NCI-H345 treated with DMSO at 0.1 percent for 48 hours (cell line): ENCODE results near the gene MFN2.

Experiments used
- DNase-seq: peaks from one replicate; lab custom pipeline; 2025; ENCODE audit not compliant: unreplicated experiment; lab: John Stamatoyannopoulos, UW

The MFN2 gene

DNA sequence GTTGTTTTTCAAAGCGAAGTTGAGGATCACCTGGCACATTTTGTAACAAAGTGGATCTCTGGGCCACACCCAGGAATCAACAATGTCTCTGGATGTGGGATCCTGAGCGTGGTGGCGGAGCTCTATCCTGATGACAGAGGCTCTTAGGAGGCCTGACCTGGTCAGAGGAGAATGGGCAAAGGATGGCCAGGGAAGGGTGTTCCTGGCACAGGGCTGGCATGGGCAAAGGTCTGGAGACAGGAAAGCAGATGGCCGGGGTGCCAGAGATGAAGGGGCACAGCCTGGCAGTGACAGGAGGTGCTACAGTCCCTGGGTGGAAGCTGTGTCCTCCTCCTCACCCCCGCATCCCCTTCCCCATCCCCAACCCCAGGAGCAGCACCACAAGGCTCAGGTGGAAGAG lies 20.0 kb upstream of the MFN2 start:
- no peak for DNase-seq

DNA sequence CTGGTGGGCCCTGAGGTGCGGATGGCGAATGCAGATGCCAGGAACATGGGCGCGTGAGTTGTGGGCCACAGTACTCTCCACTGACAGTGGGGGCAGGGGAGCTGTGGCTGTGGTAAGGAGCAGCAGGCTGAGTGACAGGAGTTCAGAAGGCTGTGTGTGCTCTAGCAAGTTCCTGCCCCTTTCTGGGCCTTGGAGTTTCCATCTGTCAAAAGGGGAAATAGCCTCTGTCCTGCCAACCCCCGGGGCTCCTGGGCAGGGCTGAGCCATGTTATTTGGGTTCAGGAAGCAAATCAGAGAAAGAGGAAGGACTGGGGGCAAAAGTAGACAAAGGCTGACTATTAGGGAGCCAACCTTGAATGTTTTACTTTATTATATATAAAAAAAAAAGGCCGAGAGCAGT lies 19.5 kb upstream of the MFN2 start:
- no peak for DNase-seq

DNA sequence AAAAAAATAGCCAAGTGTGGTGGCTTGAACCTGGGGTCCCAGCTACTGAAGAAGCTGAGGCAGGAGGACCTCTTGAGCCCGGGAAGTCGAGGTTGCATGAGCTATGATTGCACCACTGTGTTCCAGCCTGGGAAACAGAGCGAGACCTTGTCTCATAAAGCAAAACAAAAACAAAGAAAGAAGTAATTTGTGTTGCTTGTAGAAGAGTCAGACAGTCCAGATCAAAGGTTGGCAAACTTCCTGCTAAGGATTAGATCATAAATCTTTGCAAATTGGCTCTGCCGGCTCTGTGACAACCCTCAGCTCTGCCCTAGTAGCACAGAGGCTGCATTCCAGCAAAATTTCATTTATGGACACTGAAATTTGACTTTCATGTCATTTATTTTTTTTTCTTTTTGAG lies 19.0 kb upstream of the MFN2 start:
- no peak for DNase-seq

DNA sequence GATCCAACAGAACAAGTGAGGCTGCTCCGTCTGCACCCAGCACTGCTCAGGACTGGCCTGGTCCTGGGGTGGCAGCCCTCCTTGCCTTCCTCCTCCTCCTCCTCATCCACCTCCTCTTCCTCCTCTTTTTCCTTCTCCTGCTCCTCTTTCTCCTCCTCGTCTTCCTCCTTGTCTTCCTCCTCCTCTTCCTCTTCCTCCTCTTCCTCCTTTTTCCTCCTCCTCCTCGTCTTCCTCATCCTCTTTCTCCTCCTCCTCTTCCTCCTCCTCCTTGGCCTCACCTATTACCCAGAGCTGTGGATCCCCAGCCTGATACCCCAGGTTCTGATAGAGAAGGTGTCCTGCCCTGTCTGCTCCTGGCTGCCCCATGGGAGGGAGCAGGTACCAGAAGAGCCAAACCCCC lies 16.6 kb upstream of the MFN2 start:
- DNase-seq, result no peak

DNA sequence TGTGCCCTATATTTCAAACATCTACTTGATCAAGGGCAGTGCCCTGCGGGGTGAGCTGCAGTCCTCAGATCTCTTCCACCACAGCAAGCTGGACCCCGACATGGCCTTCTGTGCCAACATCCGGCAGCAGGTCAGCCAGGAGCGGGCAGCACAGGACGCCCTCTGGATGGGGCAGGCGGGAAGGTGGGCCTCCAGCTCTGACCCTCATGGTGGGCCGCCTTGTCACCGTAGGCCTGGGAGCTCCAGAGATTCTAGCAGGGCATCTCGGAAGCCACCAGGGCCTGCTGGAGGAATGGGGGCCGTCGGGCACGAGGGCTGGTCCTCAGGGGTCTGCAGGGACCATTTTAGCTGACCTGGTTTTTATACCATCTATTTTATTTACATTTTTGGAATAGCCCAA lies 15.6 kb upstream of the MFN2 start:
- DNase-seq, result no peak

DNA sequence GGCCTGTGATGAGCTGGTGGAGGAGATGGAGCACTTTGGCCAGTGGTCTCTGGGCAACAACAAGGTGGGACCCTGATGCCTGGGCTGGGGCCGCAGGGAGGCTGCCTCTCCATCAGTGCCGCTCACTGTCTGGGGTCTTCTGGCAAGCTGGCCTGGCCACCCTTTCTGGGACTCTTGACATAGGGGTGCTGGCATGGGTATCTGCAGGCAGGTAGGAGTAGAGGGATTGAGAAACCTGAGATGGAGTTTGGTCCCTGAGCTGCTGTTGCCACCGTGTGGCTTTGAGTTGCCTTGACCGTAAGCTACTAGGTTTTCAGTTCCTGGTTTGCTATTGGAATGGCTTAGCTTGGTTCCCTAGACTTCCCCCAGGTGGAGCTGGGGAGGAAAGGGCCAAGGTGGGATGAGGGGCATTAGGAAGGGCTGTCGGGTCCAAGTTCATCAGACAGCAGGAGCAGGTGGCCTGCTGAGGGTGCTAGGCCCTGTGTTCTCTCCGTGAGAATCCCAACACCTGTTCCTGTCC lies 13.2 kb upstream of the MFN2 start:
- DNase-seq, result peak; percentile 20

DNA sequence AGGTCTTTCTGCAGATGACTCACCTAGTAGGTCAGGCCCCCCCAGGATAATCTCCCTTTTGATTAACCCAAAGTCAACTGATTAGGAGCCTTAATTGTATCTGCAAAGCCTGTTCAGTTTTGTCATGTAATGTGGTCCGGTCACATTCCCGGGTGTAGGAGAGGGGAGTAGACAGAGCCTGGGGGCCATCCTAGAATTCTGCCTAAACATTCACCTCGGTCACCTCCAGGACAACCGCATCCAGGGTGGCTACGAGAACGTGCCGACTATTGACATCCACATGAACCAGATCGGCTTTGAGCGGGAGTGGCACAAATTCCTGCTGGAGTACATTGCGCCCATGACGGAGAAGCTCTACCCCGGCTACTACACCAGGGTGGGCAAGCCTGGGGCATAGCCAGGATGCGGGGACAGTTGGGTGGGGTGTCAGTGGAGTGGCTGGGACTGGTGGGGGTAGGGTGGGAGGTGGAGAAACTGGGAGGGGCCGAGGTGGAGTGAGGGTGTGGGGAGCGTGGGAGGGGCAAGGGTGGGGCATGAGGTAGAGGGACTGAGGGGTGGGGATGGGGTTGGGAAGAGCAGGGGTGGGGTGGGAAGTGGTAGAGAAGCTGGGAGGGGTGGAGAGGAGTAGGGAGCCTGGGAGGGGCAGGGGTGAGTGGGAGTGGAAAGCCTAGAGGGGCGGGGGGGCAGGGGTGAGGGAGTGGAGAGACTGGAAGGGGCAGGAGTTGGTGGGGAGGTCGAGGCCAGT lies 9.6 kb upstream of the MFN2 start:
- no peak for DNase-seq

DNA sequence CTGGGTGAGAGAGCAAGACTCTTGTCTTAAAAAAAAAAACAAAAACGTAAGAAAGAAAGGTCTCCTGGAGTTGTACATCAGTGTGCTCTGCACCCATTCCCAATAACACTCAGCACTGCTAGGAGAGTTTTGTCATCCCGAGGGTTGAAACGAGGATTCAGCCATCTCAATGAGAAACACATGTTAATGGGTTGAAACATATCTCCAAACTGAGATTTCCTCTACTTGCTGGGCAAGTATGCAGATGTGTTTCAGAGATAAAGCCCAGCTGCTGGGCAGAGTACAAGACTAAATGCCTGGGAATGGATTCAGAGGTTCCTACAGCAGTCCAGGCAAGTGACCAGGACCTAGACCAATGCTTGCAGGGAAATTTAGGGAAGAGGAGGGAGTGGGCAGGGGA lies 2.6 kb upstream of the MFN2 start:
- DNase-seq, result no peak

DNA sequence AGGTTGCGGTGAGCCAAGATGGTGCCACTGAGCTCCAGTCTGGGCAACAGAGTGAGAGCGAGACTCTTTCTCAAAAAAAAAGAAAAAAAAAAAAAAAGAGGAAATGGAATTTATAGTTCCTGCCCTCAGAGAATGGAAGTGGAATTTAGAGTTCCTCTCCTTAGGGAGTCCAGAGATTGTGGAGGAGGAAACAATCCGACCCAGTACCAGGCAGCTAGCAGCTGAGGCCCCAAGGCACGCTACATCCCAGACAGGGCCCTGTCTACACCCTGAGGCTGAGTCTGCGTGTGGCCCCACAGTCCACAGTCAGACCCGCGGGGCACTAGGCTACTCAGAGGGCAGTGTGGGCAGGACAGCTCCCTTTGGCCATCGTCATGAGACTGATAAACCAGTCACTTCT lies 1.9 kb upstream of the MFN2 start:
- no peak for DNase-seq

DNA sequence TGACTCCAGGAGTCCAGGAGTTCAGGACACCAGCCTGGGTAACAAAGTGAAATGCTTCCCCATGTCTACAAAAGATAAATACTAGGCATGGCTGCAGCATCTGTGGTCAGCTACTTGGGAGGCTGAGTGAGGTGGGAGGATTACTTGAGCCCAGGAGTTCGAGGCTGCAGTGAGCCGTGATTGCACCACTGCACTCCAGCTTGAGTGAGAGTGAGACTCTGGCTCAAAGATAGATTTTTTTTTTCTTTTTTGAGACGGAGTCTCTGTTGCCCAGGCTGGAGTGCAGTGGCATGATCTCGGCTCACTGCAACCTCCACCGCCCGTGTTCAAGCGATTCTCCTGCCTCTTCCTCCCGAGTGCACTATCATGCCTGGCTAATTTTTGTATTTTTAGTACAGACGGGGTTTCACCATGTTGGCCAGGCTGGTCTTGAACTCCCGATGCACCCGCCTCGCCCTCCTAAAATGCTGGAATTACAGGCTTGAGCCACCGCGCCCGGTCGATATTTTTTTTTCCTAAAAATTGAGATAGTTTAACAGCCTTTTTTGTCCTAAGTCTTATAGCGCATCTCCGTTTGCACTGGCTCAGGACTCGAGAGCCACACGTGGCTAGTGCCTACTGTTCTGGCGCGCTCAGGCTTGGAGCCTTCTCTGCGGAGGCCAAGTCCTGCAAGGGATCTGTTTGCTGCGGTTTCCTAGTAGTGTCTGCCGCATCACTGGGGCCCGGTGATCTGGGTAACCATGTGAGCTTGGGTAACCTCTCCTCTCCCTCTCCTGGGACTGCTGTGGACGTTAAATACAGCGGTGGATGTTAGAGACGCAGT lies 1.0 kb upstream of the MFN2 start:
- no peak for DNase-seq

DNA sequence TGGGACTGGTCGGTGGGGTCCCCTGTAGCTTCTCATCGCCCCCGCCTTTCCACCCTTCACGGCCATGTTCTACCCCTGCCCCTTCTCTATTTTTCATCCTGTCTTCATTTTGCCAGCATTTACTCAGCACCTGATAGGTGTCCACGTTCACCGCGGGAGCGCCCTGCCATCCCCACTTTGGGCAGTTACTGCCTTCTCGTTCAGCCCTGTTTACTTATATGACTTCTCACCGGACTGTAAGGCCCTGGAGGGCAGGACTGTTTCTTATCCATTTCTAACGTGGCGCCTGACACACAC lies 380 bp downstream of the MFN2 start:
- DNase-seq, result no peak

DNA sequence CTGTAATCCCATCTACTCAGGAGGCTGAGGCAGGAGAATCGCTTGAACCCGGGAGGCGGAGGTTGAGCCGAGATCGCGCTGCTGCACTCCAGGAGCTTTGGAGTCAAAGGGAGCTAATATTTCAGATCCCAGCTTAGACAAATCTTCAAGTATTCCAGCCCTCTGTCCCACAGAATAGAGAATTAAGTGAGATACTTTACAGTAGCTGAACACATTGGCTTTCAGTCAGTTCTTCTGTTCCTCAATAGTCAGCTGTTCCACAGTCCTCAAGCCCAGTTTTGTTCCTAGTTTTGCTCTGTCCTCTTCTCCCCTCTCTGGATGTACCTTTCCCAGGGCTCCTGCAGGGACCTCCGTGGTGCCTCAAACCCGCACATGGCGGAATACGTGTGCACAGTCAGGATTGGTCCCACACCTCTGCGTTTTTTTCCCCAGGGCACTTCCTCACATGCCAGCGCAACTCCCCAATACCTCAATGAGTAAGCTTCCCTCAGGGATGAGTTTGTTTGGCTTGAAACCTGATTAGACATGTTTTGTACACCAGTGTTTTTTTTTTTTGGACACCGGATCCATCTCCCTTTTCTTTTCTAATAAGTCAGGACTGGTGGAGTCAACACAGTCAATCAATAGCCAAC lies 1.2 kb downstream of the MFN2 start:
- no peak for DNase-seq

DNA sequence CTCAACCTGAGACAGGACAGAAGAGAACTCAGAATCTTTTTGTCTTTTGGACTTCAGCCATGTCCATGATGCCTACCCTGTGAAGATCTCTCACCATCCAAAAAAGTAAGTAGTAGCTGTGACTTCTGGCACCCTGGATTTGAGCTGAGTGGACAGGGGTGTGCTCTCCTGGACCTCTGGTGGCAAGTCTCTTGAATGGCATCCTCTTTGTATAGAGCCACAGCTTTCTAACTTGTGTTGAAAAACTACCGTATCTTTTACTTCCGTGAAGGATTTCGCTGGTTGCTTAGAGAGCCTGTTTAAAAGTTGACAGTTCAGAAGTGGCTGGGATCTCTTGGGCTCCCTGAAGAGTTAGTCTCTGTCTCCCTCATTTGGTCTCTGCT lies 1.8 kb downstream of the MFN2 start:
- no peak for DNase-seq

DNA sequence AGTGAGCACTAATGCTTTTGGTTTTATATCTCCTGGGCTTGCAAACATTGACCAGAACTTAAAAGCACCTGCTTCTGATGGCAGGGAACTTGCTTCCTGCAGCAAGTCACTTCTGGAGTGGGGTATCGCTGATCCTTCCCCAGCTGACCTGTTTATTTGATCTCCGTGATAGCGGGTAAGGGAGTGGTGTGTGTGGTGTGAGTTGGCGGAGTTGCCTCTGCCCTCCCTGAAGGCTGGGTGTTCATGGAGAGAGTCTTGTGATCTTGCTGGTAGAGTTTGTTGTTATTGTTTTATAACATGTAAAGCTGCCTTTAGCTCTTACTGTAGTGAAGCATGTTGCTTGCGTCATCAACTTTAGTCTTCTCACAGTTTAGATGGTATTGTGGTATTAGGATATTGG lies 3.9 kb downstream of the MFN2 start:
- no peak for DNase-seq

DNA sequence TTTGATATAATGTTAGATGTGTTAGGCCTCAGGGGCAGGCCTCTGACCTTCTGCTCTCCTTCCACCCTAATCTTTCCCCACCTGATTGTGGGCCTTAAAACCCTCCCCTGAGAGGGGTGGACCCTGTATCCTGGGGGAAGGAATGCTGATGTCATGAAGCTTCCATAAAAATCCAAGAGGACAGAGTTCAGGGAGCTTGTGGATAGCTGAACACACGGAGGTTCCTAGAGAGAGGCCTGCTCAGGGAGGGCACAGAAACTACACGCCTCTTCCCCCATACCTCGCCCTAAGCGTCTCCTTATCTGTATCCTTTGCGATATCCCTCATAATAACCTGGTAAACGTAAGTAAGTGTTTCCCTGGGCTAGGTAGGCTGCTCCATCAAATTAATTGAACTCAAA lies 4.3 kb downstream of the MFN2 start:
- DNase-seq, result no peak

DNA sequence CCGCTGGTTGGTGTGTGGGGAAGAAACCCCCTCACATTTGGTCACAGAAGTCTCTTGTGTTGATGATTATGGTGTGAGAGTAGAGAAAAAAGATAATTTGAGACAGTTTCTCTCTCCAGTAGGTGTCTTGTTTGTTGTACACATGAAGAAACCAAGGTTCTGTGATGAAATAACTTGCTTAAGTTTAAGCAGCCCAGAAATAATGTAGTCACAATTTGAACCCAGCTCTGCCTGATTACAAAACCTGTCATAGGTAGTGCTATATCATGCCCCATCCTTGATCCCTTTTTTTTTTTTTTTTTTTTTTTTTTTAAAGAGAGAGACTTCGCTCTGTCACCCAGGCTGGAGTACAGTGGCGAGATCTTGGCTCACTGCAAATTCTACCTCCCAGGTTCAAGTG lies 4.9 kb downstream of the MFN2 start:
- DNase-seq, result no peak

DNA sequence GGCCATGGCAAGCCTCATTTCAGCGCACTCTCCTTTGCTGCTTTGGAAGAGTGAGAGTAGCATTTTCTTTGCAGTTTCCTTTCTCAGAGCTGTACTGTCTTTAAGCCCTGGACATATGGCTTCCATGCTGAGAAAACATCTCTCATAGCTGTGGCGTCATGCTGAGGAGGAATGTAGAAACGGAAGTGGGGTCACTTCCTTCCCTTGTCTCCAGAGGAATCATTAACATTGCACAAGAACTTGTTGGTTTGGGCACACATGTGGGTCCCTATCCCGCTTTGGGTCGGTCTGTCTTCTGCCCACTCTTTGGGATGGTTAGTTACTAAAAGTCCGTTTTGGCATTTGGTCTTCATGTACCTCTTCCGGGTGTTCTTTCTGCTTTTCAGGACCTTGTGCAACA lies 5.6 kb downstream of the MFN2 start:
- no peak for DNase-seq

DNA sequence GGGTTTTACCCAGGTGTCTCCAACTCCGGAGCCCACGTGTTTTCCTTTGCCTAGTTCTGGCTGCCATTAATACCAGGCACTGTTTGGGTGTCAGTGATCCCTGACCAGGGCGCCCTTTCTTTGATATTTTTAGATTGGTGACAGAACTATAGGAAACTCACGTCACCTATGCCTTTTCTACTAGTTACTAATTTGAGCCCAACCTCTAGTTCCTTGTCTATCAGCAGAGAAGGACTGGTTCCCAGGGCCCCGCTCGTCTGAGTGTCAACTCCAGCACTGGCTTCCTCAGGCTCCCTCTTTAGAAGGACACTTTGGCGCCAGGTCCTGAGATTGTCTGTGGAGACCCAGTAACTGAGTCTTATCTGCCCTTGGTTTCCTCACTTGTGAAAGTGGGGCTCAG lies 9.4 kb downstream of the MFN2 start:
- no peak for DNase-seq

DNA sequence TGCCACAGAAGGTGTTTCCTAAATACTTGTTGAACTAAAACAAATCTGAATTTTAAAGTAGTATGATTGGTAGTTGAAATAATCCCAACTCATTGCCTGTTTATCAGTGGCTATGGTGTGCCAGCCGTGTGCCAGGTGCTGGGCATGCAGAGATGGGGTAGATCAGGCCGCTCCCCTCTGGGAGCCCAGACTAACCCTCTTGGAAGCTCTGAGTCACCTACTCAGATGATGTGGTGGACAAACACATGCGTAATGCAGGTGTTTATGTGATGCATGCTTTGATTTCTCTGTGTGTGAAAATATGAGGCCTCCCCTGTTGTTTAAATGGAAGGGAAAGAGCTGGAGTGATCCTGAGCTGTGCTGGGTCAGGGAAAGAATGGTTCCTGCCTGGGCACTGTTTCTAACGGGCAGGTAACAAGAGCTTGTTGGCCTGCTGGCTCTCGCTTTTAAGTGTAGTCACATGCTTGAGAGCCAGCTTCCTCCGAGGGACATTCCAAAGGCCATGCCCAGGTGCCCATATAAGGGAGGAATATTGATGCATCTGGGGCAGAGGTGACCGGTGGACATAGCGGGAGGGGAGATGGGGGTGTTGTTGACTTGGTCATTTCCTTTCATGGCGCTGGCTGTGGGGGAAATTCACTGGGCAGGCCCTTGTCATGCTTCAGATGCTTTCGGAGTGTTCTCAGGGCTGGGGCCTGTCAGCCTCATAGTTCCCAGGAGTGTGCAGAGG lies 10.2 kb downstream of the MFN2 start:
- no peak for DNase-seq

DNA sequence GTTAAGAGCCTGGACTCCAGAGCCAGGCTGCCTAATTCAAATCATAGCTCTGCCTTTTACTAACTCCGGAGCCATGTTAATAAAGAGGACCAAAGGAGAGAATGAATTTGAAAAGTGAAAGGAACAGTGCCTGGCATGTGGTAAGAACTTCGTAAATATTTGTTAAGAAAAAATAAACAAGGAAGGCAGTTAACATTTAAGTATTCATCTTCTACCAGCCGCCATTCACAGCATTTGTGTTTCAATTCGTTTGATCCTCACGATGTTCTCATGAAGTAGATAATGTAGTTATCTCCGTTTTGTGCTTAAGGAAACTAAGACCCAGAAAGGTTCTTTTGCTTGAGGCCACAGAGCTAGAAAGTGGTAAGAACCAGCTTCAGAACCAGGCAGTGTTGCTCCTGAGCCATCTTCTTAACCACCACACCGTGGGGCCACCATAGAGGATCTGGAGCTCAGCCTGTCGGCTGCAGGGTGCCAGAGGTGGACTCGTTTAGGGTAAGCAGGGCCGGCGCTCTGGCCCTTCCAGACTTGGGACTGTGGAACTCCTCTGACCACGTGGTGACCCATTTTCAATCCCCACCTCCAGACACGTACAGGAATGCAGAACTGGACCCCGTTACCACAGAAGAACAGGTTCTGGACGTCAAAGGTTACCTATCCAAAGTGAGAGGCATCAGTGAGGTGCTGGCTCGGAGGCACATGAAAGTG lies 11.9 kb downstream of the MFN2 start:
- no peak for DNase-seq
